Measurements from ENCODE around the gene PLA2G4D.

PLA2G4D gene

GRCh38 chr15:42036966-42037365, 57.4 kb downstream of the PLA2G4D start:
- no peaks in the 10 kb centered on the region for H3K9me3 ChIP-seq (ENCODE audit: control insufficient read depth, insufficient read depth, low read length)

GRCh38 chr15:42036112-42036905, 58.1 kb downstream of the PLA2G4D start:
- Histone ChIP-seq H3K36me3 (ENCODE audit: control insufficient read depth, insufficient read depth, low read length) (no peaks in the 10 kb centered on the region), H3K27me3 (ENCODE audit: control insufficient read depth, insufficient read depth, low read length) (no peaks in the 10 kb centered on the region), H3K4me3 (ENCODE audit: low read length) (no peak overlapping the region), H3K4me1 (ENCODE audit: control insufficient read depth, insufficient read depth, low read length) (peaks cover 3% of the 10 kb centered on the region), H3K9me3 (ENCODE audit: control insufficient read depth, insufficient read depth, low read length) (no peaks in the 10 kb centered on the region), H3K27ac (ENCODE audit: low read length) (no peak overlapping the region)
- no peak for DNase-seq (ENCODE audit: low read depth, low spot score)
- WGBS (ENCODE audit: insufficient coverage, insufficient read length), result no CpG with 5 or more reads among the region's 45 CpGs

More at GRCh38 chr15:42036966-42037365, 57.4 kb downstream of the PLA2G4D start:
- Histone ChIP-seq H3K27ac (ENCODE audit: low read length) (no peak overlapping the region), H3K36me3 (ENCODE audit: control insufficient read depth, insufficient read depth, low read length) (no peaks in the 10 kb centered on the region), H3K4me1 (ENCODE audit: control insufficient read depth, insufficient read depth, low read length) (peaks cover 3% of the 10 kb centered on the region), H3K4me3 (ENCODE audit: low read length) (no peak overlapping the region), H3K27me3 (ENCODE audit: control insufficient read depth, insufficient read depth, low read length) (no peaks in the 10 kb centered on the region)
- DNase-seq (ENCODE audit: low read depth, low spot score), result no peak
- WGBS (ENCODE audit: insufficient coverage, insufficient read length), result no CpG with 5 or more reads among the region's 9 CpGs

DNA sequence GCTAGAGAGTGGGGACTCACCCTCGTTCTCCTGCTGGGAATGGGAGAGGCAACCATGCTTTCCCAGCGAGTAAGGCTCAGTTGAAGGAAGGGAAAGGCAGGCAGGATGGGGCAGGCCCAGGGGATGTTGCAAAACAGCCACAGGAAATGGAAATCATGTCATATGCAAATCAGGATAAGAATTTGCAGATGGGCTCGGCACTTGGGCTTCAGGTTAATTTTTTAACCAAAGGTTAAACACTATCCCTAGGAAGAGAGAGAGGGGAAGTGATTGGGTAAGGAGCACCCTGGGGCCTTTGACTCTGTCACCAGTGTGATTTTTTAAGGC, 59.0 kb downstream of the PLA2G4D start:
- no peak for DNase-seq (ENCODE audit: low read depth, low spot score)
- no CpG with 5 or more reads among the region's 3 CpGs for WGBS (ENCODE audit: insufficient coverage, insufficient read length)
- no peaks in the 10 kb centered on the region for H3K36me3 ChIP-seq (ENCODE audit: control insufficient read depth, insufficient read depth, low read length)
- H3K4me1 ChIP-seq (ENCODE audit: control insufficient read depth, insufficient read depth, low read length), result peaks cover 3% of the 10 kb centered on the region
- H3K9me3 ChIP-seq (ENCODE audit: control insufficient read depth, insufficient read depth, low read length), result no peaks in the 10 kb centered on the region
- H3K27ac ChIP-seq (ENCODE audit: low read length), result no peak overlapping the region
- H3K4me3 ChIP-seq (ENCODE audit: low read length), result no peak overlapping the region
- H3K27me3 ChIP-seq (ENCODE audit: control insufficient read depth, insufficient read depth, low read length), result no peaks in the 10 kb centered on the region

DNA sequence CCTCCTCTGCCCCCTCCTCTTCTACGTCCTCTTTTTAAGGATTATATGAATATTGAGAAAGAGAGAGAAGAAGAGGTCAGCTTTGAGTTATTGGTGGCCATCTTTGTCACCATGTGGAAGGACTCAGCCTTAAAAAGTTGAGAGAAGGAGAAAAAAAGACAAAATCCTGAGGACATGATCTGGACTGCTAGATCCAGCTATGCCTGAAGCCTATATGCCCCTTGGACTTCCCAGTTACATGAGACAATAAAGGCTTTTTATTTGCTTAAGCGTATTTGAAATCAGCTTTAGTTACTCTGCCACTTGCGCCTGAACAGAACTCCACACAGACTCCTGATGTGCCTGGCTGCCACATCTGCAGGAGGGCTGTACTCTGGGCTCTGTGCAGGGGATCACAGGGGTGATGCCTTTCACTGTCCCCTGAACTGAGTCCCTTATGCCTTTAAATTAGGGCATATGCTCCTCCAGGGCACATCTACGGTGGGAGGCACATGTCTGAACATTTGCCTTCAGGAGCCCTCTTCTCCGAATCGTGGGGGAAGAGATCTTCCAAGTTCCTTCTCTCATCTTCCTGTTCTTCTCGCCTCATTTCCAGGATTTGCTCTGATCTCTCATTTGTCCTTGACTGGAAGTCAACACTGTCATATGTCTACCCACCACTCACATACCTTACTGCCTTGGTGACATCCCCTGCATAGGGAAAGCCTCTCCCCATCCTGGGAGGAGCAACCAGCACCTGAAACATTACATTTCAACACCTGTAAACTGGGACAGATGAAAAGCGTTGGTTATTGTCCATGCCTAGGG, 59.5 kb downstream of the PLA2G4D start:
- no peak for DNase-seq (ENCODE audit: low read depth, low spot score)
- H3K4me3 ChIP-seq (ENCODE audit: low read length), result no peak overlapping the region
- no CpG with 5 or more reads among the region's 8 CpGs for WGBS (ENCODE audit: insufficient coverage, insufficient read length)
- H3K9me3 ChIP-seq (ENCODE audit: control insufficient read depth, insufficient read depth, low read length), result no peaks in the 10 kb centered on the region
- no peak overlapping the region for H3K27ac ChIP-seq (ENCODE audit: low read length)
- no peaks in the 10 kb centered on the region for H3K36me3 ChIP-seq (ENCODE audit: control insufficient read depth, insufficient read depth, low read length)
- H3K4me1 ChIP-seq (ENCODE audit: control insufficient read depth, insufficient read depth, low read length), result peaks cover 3% of the 10 kb centered on the region
- H3K27me3 ChIP-seq (ENCODE audit: control insufficient read depth, insufficient read depth, low read length), result no peaks in the 10 kb centered on the region

- no CpG with 5 or more reads among the region's 3 CpGs for WGBS (ENCODE audit: insufficient coverage, insufficient read length)
These were observed 61.0 kb downstream of the PLA2G4D start for GRCh38 chr15:42033214-42033873.

DNA sequence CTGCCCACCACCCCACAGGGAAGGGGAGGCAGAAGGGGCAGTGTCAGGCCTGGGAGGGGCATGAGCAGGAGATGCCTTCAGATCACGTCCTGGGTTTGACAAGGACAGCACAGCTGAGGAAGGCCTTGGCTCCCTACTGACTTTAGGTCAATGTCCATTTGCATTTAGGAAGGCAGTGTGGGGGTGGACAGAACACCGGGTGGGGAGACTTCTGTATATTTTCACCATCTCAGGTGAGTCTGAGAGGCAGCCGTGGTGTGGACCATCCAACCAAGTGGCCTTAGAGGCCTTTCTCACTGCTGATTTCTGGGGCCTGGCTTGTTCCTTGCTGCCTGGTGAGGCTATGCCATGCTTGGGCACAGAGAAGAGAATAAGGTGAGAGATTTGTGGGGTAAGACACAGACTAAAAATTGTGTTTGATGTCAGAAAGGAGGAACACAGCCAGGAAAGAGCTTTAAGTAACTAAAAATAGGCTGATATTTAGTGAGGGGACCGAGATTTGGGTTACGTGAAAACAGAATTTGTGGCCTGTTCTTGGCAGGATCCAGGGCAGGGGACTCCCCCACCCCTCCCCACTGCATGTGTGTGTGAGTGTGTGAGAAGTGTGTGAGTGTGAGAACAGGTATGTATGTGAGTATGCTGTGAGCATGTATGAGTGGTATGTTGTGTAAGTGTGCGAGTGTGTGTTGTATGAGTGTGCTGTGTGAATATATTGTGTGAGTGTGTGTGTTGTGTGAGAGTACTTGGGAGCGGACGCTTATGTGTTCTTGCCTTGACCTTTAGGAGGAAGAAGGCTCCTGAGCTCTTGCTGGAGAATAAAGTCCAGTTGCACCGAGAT, 61.8 kb downstream of the PLA2G4D start:
- no peaks in the 10 kb centered on the region for H3K9me3 ChIP-seq (ENCODE audit: control insufficient read depth, insufficient read depth, low read length)
- H3K4me3 ChIP-seq (ENCODE audit: low read length), result no peak overlapping the region
- WGBS (ENCODE audit: insufficient coverage, insufficient read length), result 100% methylated on average over 2 of the region's 9 CpGs
- no peaks in the 10 kb centered on the region for H3K27me3 ChIP-seq (ENCODE audit: control insufficient read depth, insufficient read depth, low read length)
- DNase-seq (ENCODE audit: low read depth, low spot score), result no peak
- H3K36me3 ChIP-seq (ENCODE audit: control insufficient read depth, insufficient read depth, low read length), result no peaks in the 10 kb centered on the region
- no peak overlapping the region for H3K27ac ChIP-seq (ENCODE audit: low read length)
- peaks cover 3% of the 10 kb centered on the region for H3K4me1 ChIP-seq (ENCODE audit: control insufficient read depth, insufficient read depth, low read length)

More at GRCh38 chr15:42033214-42033873, 61.0 kb downstream of the PLA2G4D start:
- Histone ChIP-seq H3K27ac (ENCODE audit: low read length) (no peak overlapping the region), H3K9me3 (ENCODE audit: control insufficient read depth, insufficient read depth, low read length) (no peaks in the 10 kb centered on the region), H3K4me1 (ENCODE audit: control insufficient read depth, insufficient read depth, low read length) (peaks cover 3% of the 10 kb centered on the region), H3K36me3 (ENCODE audit: control insufficient read depth, insufficient read depth, low read length) (no peaks in the 10 kb centered on the region), H3K4me3 (ENCODE audit: low read length) (no peak overlapping the region), H3K27me3 (ENCODE audit: control insufficient read depth, insufficient read depth, low read length) (no peaks in the 10 kb centered on the region)
- no peak for DNase-seq (ENCODE audit: low read depth, low spot score)

GRCh38 chr15:42031198-42031915, 63.0 kb downstream of the PLA2G4D start:
- H3K27me3 ChIP-seq (ENCODE audit: control insufficient read depth, insufficient read depth, low read length), result no peaks in the 10 kb centered on the region
- peaks cover 3% of the 10 kb centered on the region for H3K4me1 ChIP-seq (ENCODE audit: control insufficient read depth, insufficient read depth, low read length)
- no peak overlapping the region for H3K27ac ChIP-seq (ENCODE audit: low read length)
- no peaks in the 10 kb centered on the region for H3K9me3 ChIP-seq (ENCODE audit: control insufficient read depth, insufficient read depth, low read length)
- DNase-seq (ENCODE audit: low read depth, low spot score), result no peak
- no CpG with 5 or more reads among the region's 6 CpGs for WGBS (ENCODE audit: insufficient coverage, insufficient read length)
- H3K4me3 ChIP-seq (ENCODE audit: low read length), result no peak overlapping the region
- H3K36me3 ChIP-seq (ENCODE audit: control insufficient read depth, insufficient read depth, low read length), result no peaks in the 10 kb centered on the region

GRCh38 chr15:42027521-42027920, 66.8 kb downstream of the PLA2G4D start:
- Histone ChIP-seq H3K4me1 (ENCODE audit: control insufficient read depth, insufficient read depth, low read length) (no peaks in the 10 kb centered on the region), H3K36me3 (ENCODE audit: control insufficient read depth, insufficient read depth, low read length) (no peaks in the 10 kb centered on the region; the same call in 1 of the 2 replicates), H3K9me3 (ENCODE audit: control insufficient read depth, insufficient read depth, low read length) (peaks cover 8% of the 10 kb centered on the region), H3K27me3 (ENCODE audit: control insufficient read depth, insufficient read depth, low read length) (no peaks in the 10 kb centered on the region), H3K27ac (ENCODE audit: low read length) (no peak overlapping the region), H3K4me3 (ENCODE audit: low read length) (no peak overlapping the region)
- DNase-seq (ENCODE audit: low read depth, low spot score), result no peak
- WGBS (ENCODE audit: insufficient coverage, insufficient read length), result no CpG with 5 or more reads among the region's 7 CpGs

GRCh38 chr15:42024303-42024702, 70.1 kb downstream of the PLA2G4D start:
- no peak for DNase-seq (ENCODE audit: low read depth, low spot score)
- no CpG with 5 or more reads among the region's 4 CpGs for WGBS (ENCODE audit: insufficient coverage, insufficient read length)
- Histone ChIP-seq H3K4me1 (ENCODE audit: control insufficient read depth, insufficient read depth, low read length) (no peaks in the 10 kb centered on the region), H3K27me3 (ENCODE audit: control insufficient read depth, insufficient read depth, low read length) (no peaks in the 10 kb centered on the region), H3K27ac (ENCODE audit: low read length) (no peak overlapping the region), H3K4me3 (ENCODE audit: low read length) (no peak overlapping the region), H3K36me3 (ENCODE audit: control insufficient read depth, insufficient read depth, low read length) (no peaks in the 10 kb centered on the region; the same call in 1 of the 2 replicates), H3K9me3 (ENCODE audit: control insufficient read depth, insufficient read depth, low read length) (peaks cover 10% of the 10 kb centered on the region)

Data from iPS DF 6.9 (cell line).